HEK293 (cell line): ENCODE measurements around the gene OPA3.

Experiments used
- BCL11B ChIP-seq: fragments of 450-650 bp; formaldehyde crosslinking; IDR thresholded peaks from 2 replicates; pipeline ENCODE4 v1.5.1; 2016; ENCODE audit warnings: low read depth, missing biosample characterization, missing genetic modification characterization
- CTCF ChIP-seq: fragments of 450-650 bp; formaldehyde crosslinking; IDR thresholded peaks from 2 replicates; pipeline ENCODE4 v1.5.1; 2016; ENCODE audit warnings: missing biosample characterization, missing genetic modification characterization
- GLI4 ChIP-seq: fragments of 450-650 bp; formaldehyde crosslinking; IDR thresholded peaks from 2 replicates; pipeline ENCODE4 v1.5.1; 2016; ENCODE audit warnings: missing biosample characterization, missing genetic modification characterization
- HOXC10 ChIP-seq: sonication (generic); formaldehyde crosslinking; IDR thresholded peaks from 2 replicates; pipeline ENCODE4 v1.8.1; 2023; ENCODE audit warnings: mild to moderate bottlenecking, missing genetic modification reagents
- KLF16 ChIP-seq: fragments of 450-650 bp; formaldehyde crosslinking; IDR thresholded peaks from 2 replicates; pipeline ENCODE4 v1.5.1; 2017; ENCODE audit warnings: missing biosample characterization, missing genetic modification characterization
- KLF7 ChIP-seq: fragments of 450-650 bp; formaldehyde crosslinking; IDR thresholded peaks from 2 replicates; pipeline ENCODE4 v1.5.1; 2016; ENCODE audit warnings: missing biosample characterization, missing genetic modification characterization, borderline replicate concordance
- KLF9 ChIP-seq: fragments of 450-650 bp; formaldehyde crosslinking; IDR thresholded peaks from 2 replicates; pipeline ENCODE4 v1.5.1; 2016; ENCODE audit warnings: missing biosample characterization, missing genetic modification characterization, low read depth
- PATZ1 ChIP-seq: fragments of 450-650 bp; formaldehyde crosslinking; IDR thresholded peaks from 2 replicates; pipeline ENCODE4 v1.5.1; 2016; ENCODE audit warnings: missing biosample characterization, missing genetic modification characterization
- PBX3 ChIP-seq: sonication (generic); formaldehyde crosslinking; IDR thresholded peaks from 2 replicates; pipeline ENCODE4 v1.8.1; 2022; ENCODE audit warnings: mild to moderate bottlenecking, moderate library complexity, missing genetic modification reagents
- SCRT2 ChIP-seq: fragments of 450-650 bp; formaldehyde crosslinking; IDR thresholded peaks from 2 replicates; pipeline ENCODE4 v1.5.1; 2016; ENCODE audit warnings: missing biosample characterization, missing genetic modification characterization
- SP3 ChIP-seq: fragments of 450-650 bp; formaldehyde crosslinking; IDR thresholded peaks from 2 replicates; pipeline ENCODE4 v1.5.1; 2016; ENCODE audit warnings: missing biosample characterization, missing genetic modification characterization
- TCF7L2 ChIP-seq: IDR thresholded peaks from 2 replicates; pipeline ENCODE4 v1.6.1; 2011; ENCODE audit warnings: low read depth, mild to moderate bottlenecking, inconsistent platforms, low read length, moderate library complexity, borderline replicate concordance
- YY1 ChIP-seq: fragments of 450-650 bp; formaldehyde crosslinking; IDR thresholded peaks from 2 replicates; pipeline ENCODE4 v1.5.1; 2018; ENCODE audit warnings: missing biosample characterization, missing genetic modification characterization
- ZBTB17 ChIP-seq: fragments of 450-650 bp; formaldehyde crosslinking; IDR thresholded peaks from 2 replicates; pipeline ENCODE4 v1.5.1; 2016; ENCODE audit warnings: missing biosample characterization, missing genetic modification characterization
- ZNF184 ChIP-seq: fragments of 450-650 bp; IDR thresholded peaks from 2 replicates; pipeline ENCODE4 v1.5.1; 2018; ENCODE audit warnings: missing biosample characterization, mild to moderate bottlenecking, missing genetic modification characterization
- ZNF2 ChIP-seq: fragments of 450-650 bp; formaldehyde crosslinking; IDR thresholded peaks from 2 replicates; pipeline ENCODE4 v1.5.1; 2016; ENCODE audit warnings: missing biosample characterization, missing genetic modification characterization
- ZNF214 ChIP-seq: fragments of 450-650 bp; formaldehyde crosslinking; IDR thresholded peaks from 2 replicates; pipeline ENCODE4 v1.5.1; 2017; ENCODE audit warnings: missing biosample characterization, mild to moderate bottlenecking, missing genetic modification characterization, borderline replicate concordance
- ZNF221 ChIP-seq: fragments of 450-650 bp; formaldehyde crosslinking; IDR thresholded peaks from 2 replicates; pipeline ENCODE4 v1.5.1; 2017; ENCODE audit warnings: missing biosample characterization, missing genetic modification characterization, borderline replicate concordance
- ZNF311 ChIP-seq: fragments of 450-650 bp; formaldehyde crosslinking; IDR thresholded peaks from 2 replicates; pipeline ENCODE4 v1.5.1; 2017; ENCODE audit warnings: missing biosample characterization, missing genetic modification characterization, borderline replicate concordance
- ZNF324 ChIP-seq: fragments of 450-650 bp; formaldehyde crosslinking; IDR thresholded peaks from 2 replicates; pipeline ENCODE4 v1.5.1; 2016; ENCODE audit warnings: missing biosample characterization, missing genetic modification characterization
- ZNF391 ChIP-seq: fragments of 450-650 bp; formaldehyde crosslinking; IDR thresholded peaks from 2 replicates; pipeline ENCODE4 v1.5.1; 2016; ENCODE audit warnings: low read depth, missing biosample characterization, missing genetic modification characterization, borderline replicate concordance
- ZNF433 ChIP-seq: fragments of 450-650 bp; formaldehyde crosslinking; IDR thresholded peaks from 2 replicates; pipeline ENCODE4 v1.5.1; 2016; ENCODE audit warnings: missing biosample characterization, missing genetic modification characterization, low read depth
- ZNF514 ChIP-seq: fragments of 450-650 bp; formaldehyde crosslinking; IDR thresholded peaks from 2 replicates; pipeline ENCODE4 v1.5.1; 2016; ENCODE audit warnings: missing biosample characterization, missing genetic modification characterization
- ZNF621 ChIP-seq: fragments of 450-650 bp; formaldehyde crosslinking; IDR thresholded peaks from 2 replicates; pipeline ENCODE4 v1.5.1; 2017; ENCODE audit warnings: missing biosample characterization, missing genetic modification characterization
- ZNF747 ChIP-seq: fragments of 450-650 bp; formaldehyde crosslinking; IDR thresholded peaks from 2 replicates; pipeline ENCODE4 v1.5.1; 2016; ENCODE audit warnings: missing biosample characterization, missing genetic modification characterization
- ZNF776 ChIP-seq: fragments of 450-650 bp; formaldehyde crosslinking; IDR thresholded peaks from 2 replicates; pipeline ENCODE4 v1.5.0; 2017; ENCODE audit warnings: missing biosample characterization, missing genetic modification characterization, borderline replicate concordance
- ZNF830 ChIP-seq: fragments of 450-650 bp; IDR thresholded peaks from 2 replicates; pipeline ENCODE4 v1.5.0; 2018; ENCODE audit warnings: missing biosample characterization, missing genetic modification characterization, low read depth, mild to moderate bottlenecking, moderate library complexity
- TF ChIP-seq, protein P1 (sequence below): fragments of 450-650 bp; formaldehyde crosslinking; IDR thresholded peaks from 2 replicates; pipeline ENCODE4 v1.5.1; 2016; ENCODE audit warnings: missing biosample characterization, missing genetic modification characterization
- TF ChIP-seq, protein P2 (sequence below): fragments of 450-650 bp; formaldehyde crosslinking; IDR thresholded peaks from 2 replicates; pipeline ENCODE4 v1.5.1; 2016; ENCODE audit warnings: missing biosample characterization, missing genetic modification characterization, borderline replicate concordance
- TF ChIP-seq, protein P3 (sequence below): fragments of 450-650 bp; formaldehyde crosslinking; IDR thresholded peaks from 2 replicates; pipeline ENCODE4 v1.5.1; 2017; ENCODE audit warnings: missing biosample characterization, missing genetic modification characterization

Gene OPA3

DNA sequence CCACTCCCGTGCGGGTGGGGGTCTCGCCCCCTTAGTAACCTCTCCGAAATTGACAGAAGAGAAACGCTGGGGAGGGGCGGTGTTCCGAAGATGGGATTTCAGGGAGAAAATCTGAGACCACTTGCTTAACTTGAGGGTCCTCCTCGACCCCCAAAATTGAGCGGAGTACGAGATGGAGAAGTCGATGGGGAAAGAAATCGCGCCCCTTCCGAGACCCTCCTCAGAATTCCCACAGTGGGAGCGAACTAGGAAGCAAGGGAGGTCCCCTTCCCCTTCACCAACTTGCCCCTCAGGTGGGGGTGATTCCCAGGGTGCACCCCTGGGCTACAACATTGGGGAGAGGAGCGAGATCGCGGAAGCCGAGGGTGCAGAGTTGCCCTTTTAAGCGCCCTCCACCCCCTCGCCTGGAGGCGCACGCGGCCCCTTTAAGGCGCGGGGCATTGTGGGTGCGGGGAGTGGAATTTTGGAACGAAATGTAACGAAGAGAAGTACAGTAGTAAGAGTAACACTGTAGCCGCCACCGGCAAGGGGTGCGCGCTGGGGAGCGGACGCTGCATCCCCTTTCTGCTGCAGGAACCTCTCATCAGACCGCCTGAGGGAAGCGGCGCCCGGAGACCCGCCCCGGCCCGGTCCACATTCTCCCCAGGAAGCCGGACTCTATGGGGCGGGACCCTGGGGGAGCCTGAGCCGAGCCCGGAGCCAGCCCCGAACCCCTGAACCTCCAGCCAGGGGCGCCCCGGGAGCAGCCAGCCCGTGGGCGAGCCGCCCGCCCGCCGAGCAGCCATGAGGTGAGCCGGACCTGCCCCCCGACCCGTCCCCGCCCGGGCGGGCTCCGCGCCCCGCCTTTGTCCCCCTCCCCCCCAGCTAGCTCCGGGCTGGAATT is 77.4 kb downstream of the OPA3 start, which contains the start of gene VASP (continued):
- TF ChIP-seq ZNF747 (tag by site-specific recombination) (no peak), SP3 (peak; percentile 23; the same call in 1 of the 2 replicates), KLF9 (peak; percentile 29; the same call in 1 of the 2 replicates), YY1 (tag by site-specific recombination) (no peak), ZNF221 (tag by site-specific recombination) (no peak), ZNF830 (tag by site-specific recombination) (no peak), ZNF311 (tag by site-specific recombination) (no peak), ZBTB17 (tag by site-specific recombination) (peak; percentile 89), ZNF621 (no peak), ZNF214 (tag by site-specific recombination) (no peak), KLF7 (tag by site-specific recombination) (0 out of 2 replicates have a peak, but pooled peaks have one; percentile 13), ZNF391 (tag by site-specific recombination) (no peak), ZNF324 (tag by site-specific recombination) (no peak), SCRT2 (tag by site-specific recombination) (no peak), HOXC10 (CRISPR knock-in tag) (no peak), TCF7L2 (no peak), KLF16 (peak; percentile 80), ZNF514 (no peak), ZNF2 (tag by site-specific recombination) (no peak), PBX3 (CRISPR knock-in tag) (no peak), ZNF433 (tag by site-specific recombination) (no peak), CTCF (peak; percentile 37; the same call in 1 of the 2 replicates), PATZ1 (tag by site-specific recombination) (peak; percentile 12), BCL11B (tag by site-specific recombination) (no peak), ZNF184 (tag by site-specific recombination) (no peak), ZNF776 (tag by site-specific recombination) (no peak), GLI4 (no peak)
- TF ChIP-seq, protein P1, sequence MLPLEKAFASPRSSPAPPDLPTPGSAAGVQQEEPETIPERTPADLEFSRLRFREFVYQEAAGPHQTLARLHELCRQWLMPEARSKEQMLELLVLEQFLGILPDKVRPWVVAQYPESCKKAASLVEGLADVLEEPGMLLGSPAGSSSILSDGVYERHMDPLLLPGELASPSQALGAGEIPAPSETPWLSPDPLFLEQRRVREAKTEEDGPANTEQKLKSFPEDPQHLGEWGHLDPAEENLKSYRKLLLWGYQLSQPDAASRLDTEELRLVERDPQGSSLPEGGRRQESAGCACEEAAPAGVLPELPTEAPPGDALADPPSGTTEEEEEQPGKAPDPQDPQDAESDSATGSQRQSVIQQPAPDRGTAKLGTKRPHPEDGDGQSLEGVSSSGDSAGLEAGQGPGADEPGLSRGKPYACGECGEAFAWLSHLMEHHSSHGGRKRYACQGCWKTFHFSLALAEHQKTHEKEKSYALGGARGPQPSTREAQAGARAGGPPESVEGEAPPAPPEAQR (tag by site-specific recombination), result no peak
- TF ChIP-seq, protein P2, sequence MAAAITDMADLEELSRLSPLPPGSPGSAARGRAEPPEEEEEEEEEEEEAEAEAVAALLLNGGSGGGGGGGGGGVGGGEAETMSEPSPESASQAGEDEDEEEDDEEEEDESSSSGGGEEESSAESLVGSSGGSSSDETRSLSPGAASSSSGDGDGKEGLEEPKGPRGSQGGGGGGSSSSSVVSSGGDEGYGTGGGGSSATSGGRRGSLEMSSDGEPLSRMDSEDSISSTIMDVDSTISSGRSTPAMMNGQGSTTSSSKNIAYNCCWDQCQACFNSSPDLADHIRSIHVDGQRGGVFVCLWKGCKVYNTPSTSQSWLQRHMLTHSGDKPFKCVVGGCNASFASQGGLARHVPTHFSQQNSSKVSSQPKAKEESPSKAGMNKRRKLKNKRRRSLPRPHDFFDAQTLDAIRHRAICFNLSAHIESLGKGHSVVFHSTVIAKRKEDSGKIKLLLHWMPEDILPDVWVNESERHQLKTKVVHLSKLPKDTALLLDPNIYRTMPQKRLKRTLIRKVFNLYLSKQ, result no peak
- TF ChIP-seq, protein P3, sequence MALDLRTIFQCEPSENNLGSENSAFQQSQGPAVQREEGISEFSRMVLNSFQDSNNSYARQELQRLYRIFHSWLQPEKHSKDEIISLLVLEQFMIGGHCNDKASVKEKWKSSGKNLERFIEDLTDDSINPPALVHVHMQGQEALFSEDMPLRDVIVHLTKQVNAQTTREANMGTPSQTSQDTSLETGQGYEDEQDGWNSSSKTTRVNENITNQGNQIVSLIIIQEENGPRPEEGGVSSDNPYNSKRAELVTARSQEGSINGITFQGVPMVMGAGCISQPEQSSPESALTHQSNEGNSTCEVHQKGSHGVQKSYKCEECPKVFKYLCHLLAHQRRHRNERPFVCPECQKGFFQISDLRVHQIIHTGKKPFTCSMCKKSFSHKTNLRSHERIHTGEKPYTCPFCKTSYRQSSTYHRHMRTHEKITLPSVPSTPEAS, result no peak
